Measurements from ENCODE around the gene DPY19L2. TPM values are rescaled to one million over a fixed set of nuclear protein-coding genes. Genes with fewer than 3 reads are reported as not detected.
"Not testable (repeated sequence)": the region's sequence is repeated elsewhere in the genome, so short reads cannot be mapped to it uniquely, and the experiment has no call there.

The DPY19L2 gene
- total RNA-seq (10 to 100 TPM; 11.9 to 40.8 TPM), polyA plus RNA-seq (1 to 10 TPM; 1.5 to 9.4 TPM)
- long read RNA-seq, donor 1, partial matches to known transcripts, result 4 of 17 reads
- long read RNA-seq, donor 1, other reads (novel, unspliced or antisense), result 12 of 17 reads
- long read RNA-seq, donor 2, partial matches to known transcripts, result 0 of 2 reads
- long read RNA-seq, donor 2, other reads (novel, unspliced or antisense), result 2 of 2 reads

GRCh38 chr12:63668028-63668799, at the start of gene DPY19L2:
TSS of gene DPY19L2 (minus strand) at chr12:63668493. CDS start at chr12:63668393, 100 bp downstream.
- Histone ChIP-seq H3K27ac (ENCODE audit: low read depth in 1 of 2, low read length in 2 of 2) (peak within 1 kb of the TSS in 1 of 2 donors; percentile 30), H3K4me3 (ENCODE audit: low read length in 2 of 2) (peak within 1 kb of the TSS; percentile 51 to 68), H3K9me3 (ENCODE audit: control insufficient read depth, low read length) (no peaks in the 10 kb centered on the region), H3K27me3 (ENCODE audit: control insufficient read depth in 1 of 2, insufficient read depth in 2 of 2, low read length in 1 of 2) (no peaks in the 10 kb centered on the region), H3K36me3 (ENCODE audit: control insufficient read depth in 1 of 2, insufficient read depth in 2 of 2, low read length in 1 of 2) (no peaks in the 10 kb centered on the region), H3K4me1 (ENCODE audit: control insufficient read depth in 1 of 2, insufficient read depth in 2 of 2, low read length in 2 of 2) (no peaks in the 10 kb centered on the region)
- DNase-seq (peak; percentile 64 to 88), ATAC-seq (ENCODE audit: low FRiP score) (peak; percentile 92)
- WGBS, 2 donors, result 0% methylated on average over 54 to 56 of the region's 56 CpGs
- intact Hi-C loops (cut with DNase I), result loop anchor here (5.0 to 10.0 kb wide), 2 partner anchors 137 to 516 kb away; partner anchors contain the start of gene AVPR1A (in 1 of the 2)

DNA sequence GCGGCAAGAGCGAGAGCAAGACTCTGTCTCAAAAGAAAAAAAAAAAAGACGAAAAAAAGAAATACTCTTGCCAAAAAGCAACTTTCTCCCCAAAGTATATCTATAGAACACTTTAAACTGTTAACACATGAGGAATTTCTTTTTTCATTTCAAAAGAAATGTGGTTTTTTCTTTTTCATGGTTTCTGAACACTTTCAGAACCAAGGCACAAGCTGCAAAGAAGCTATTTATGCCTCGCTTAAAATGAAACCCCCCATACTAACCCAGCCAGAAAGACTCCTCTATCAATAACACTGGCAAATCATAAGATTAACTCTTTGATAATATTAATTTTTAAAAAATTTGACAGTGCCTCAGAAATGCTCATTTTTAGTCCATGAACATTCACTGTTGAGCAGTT, 48.6 kb upstream of the DPY19L2 start:
- H3K27me3 ChIP-seq (ENCODE audit: control insufficient read depth in 1 of 2, insufficient read depth in 2 of 2, low read length in 1 of 2); H3K4me1 ChIP-seq (ENCODE audit: control insufficient read depth in 1 of 2, insufficient read depth in 2 of 2, low read length in 2 of 2); DNase-seq; H3K36me3 ChIP-seq (ENCODE audit: control insufficient read depth in 1 of 2, insufficient read depth in 2 of 2, low read length in 1 of 2); intact Hi-C loops (cut with DNase I); H3K9me3 ChIP-seq (ENCODE audit: control insufficient read depth, low read length); H3K4me3 ChIP-seq (ENCODE audit: low read length in 2 of 2); ATAC-seq (ENCODE audit: low FRiP score); H3K27ac ChIP-seq (ENCODE audit: low read depth in 1 of 2, low read length in 2 of 2): not testable (repeated sequence)
- 46 to 66% methylated on average over 4 of the region's 4 CpGs for WGBS, 2 donors

- ATAC-seq (ENCODE audit: low FRiP score), result not testable (repeated sequence)
- WGBS, 2 donors, result 33 to 42% methylated on average over 3 of the region's 3 CpGs
Measured at GRCh38 chr12:63715107-63715625, 46.9 kb upstream of the DPY19L2 start.

DNA sequence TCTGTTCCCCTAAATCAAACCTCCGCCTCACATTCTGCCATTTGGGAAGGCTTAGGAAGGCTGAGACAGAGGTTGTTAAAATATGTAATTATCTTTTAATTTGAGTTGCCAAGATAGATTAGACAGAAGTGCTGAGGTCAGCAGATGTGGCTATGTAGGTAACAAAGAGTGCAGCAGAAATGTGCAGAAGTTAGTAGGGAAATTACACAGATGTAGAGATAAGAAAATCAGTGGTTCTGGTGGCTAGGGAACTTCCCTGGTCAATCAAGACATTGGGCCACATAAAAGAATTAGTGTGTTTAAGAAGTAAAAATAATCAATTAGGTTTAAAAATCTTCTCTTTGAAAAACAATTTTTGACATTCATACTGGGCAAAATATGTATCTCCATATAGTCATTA, 46.1 kb upstream of the DPY19L2 start:
- H3K27me3 ChIP-seq (ENCODE audit: control insufficient read depth in 1 of 2, insufficient read depth in 2 of 2, low read length in 1 of 2), result not testable (repeated sequence)
- 79 to 90% methylated on average over 1 of the region's 1 CpG for WGBS, 2 donors

More at GRCh38 chr12:63715107-63715625, 46.9 kb upstream of the DPY19L2 start:
- intact Hi-C loops (cut with DNase I); H3K36me3 ChIP-seq (ENCODE audit: control insufficient read depth in 1 of 2, insufficient read depth in 2 of 2, low read length in 1 of 2); H3K27me3 ChIP-seq (ENCODE audit: control insufficient read depth in 1 of 2, insufficient read depth in 2 of 2, low read length in 1 of 2); H3K27ac ChIP-seq (ENCODE audit: low read depth in 1 of 2, low read length in 2 of 2); H3K9me3 ChIP-seq (ENCODE audit: control insufficient read depth, low read length); DNase-seq; H3K4me1 ChIP-seq (ENCODE audit: control insufficient read depth in 1 of 2, insufficient read depth in 2 of 2, low read length in 2 of 2); H3K4me3 ChIP-seq (ENCODE audit: low read length in 2 of 2): not testable (repeated sequence)

GRCh38 chr12:63713681-63714075, 45.4 kb upstream of the DPY19L2 start:
- intact Hi-C loops (cut with DNase I); ATAC-seq (ENCODE audit: low FRiP score); H3K9me3 ChIP-seq (ENCODE audit: control insufficient read depth, low read length); DNase-seq; H3K27ac ChIP-seq (ENCODE audit: low read depth in 1 of 2, low read length in 2 of 2); H3K27me3 ChIP-seq (ENCODE audit: control insufficient read depth in 1 of 2, insufficient read depth in 2 of 2, low read length in 1 of 2); H3K36me3 ChIP-seq (ENCODE audit: control insufficient read depth in 1 of 2, insufficient read depth in 2 of 2, low read length in 1 of 2); H3K4me3 ChIP-seq (ENCODE audit: low read length in 2 of 2); H3K4me1 ChIP-seq (ENCODE audit: control insufficient read depth in 1 of 2, insufficient read depth in 2 of 2, low read length in 2 of 2): not testable (repeated sequence)
- WGBS, 2 donors, result 64 to 86% methylated on average over 2 of the region's 2 CpGs

More for the DNA sequence above, 46.1 kb upstream of the DPY19L2 start:
- H3K27ac ChIP-seq (ENCODE audit: low read depth in 1 of 2, low read length in 2 of 2); intact Hi-C loops (cut with DNase I); DNase-seq; H3K9me3 ChIP-seq (ENCODE audit: control insufficient read depth, low read length); H3K4me3 ChIP-seq (ENCODE audit: low read length in 2 of 2); H3K36me3 ChIP-seq (ENCODE audit: control insufficient read depth in 1 of 2, insufficient read depth in 2 of 2, low read length in 1 of 2); ATAC-seq (ENCODE audit: low FRiP score); H3K4me1 ChIP-seq (ENCODE audit: control insufficient read depth in 1 of 2, insufficient read depth in 2 of 2, low read length in 2 of 2): not testable (repeated sequence)

GRCh38 chr12:63712979-63713680, 44.8 kb upstream of the DPY19L2 start:
- ATAC-seq (ENCODE audit: low FRiP score); H3K4me1 ChIP-seq (ENCODE audit: control insufficient read depth in 1 of 2, insufficient read depth in 2 of 2, low read length in 2 of 2); H3K27ac ChIP-seq (ENCODE audit: low read depth in 1 of 2, low read length in 2 of 2); H3K4me3 ChIP-seq (ENCODE audit: low read length in 2 of 2); H3K36me3 ChIP-seq (ENCODE audit: control insufficient read depth in 1 of 2, insufficient read depth in 2 of 2, low read length in 1 of 2); H3K9me3 ChIP-seq (ENCODE audit: control insufficient read depth, low read length); intact Hi-C loops (cut with DNase I); H3K27me3 ChIP-seq (ENCODE audit: control insufficient read depth in 1 of 2, insufficient read depth in 2 of 2, low read length in 1 of 2); DNase-seq: not testable (repeated sequence)
- WGBS, 2 donors, result 88 to 90% methylated on average over 1 of the region's 1 CpG

- ATAC-seq (ENCODE audit: low FRiP score); H3K9me3 ChIP-seq (ENCODE audit: control insufficient read depth, low read length); H3K4me3 ChIP-seq (ENCODE audit: low read length in 2 of 2); H3K4me1 ChIP-seq (ENCODE audit: control insufficient read depth in 1 of 2, insufficient read depth in 2 of 2, low read length in 2 of 2); H3K27me3 ChIP-seq (ENCODE audit: control insufficient read depth in 1 of 2, insufficient read depth in 2 of 2, low read length in 1 of 2); DNase-seq; intact Hi-C loops (cut with DNase I); H3K27ac ChIP-seq (ENCODE audit: low read depth in 1 of 2, low read length in 2 of 2); H3K36me3 ChIP-seq (ENCODE audit: control insufficient read depth in 1 of 2, insufficient read depth in 2 of 2, low read length in 1 of 2): not testable (repeated sequence)
- WGBS, 2 donors, result 83 to 84% methylated on average over 2 of the region's 2 CpGs
Measured at GRCh38 chr12:63712376-63712974, 44.2 kb upstream of the DPY19L2 start.

DNA sequence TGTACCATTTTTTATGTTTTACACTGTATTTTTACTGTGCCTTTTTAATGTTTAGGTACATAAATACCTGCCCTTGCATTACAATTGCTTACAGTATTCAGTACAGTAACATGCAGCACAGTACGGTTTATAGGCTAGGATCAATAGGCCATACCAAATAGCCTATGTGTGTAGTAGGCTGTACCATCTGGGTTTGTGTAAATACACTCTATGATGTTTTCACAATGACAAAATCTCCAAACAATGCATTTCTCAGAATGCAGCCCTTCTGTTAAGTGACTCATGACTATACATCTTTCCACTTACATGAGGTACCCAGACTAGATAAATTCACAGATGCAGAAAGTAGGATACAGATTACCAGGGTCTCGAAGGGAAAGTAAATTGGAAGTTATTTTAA, 43.0 kb upstream of the DPY19L2 start:
- H3K36me3 ChIP-seq (ENCODE audit: control insufficient read depth in 1 of 2, insufficient read depth in 2 of 2, low read length in 1 of 2); H3K4me1 ChIP-seq (ENCODE audit: control insufficient read depth in 1 of 2, insufficient read depth in 2 of 2, low read length in 2 of 2); H3K9me3 ChIP-seq (ENCODE audit: control insufficient read depth, low read length); intact Hi-C loops (cut with DNase I); H3K27ac ChIP-seq (ENCODE audit: low read depth in 1 of 2, low read length in 2 of 2); ATAC-seq (ENCODE audit: low FRiP score); DNase-seq; H3K27me3 ChIP-seq (ENCODE audit: control insufficient read depth in 1 of 2, insufficient read depth in 2 of 2, low read length in 1 of 2); H3K4me3 ChIP-seq (ENCODE audit: low read length in 2 of 2): not testable (repeated sequence)
- WGBS, 2 donors, result 91 to 92% methylated on average over 2 of the region's 2 CpGs

Data from aorta (tissue), 5 donors.